Measurements from ENCODE around the gene TAF4B. TPM values are rescaled to one million over a fixed set of nuclear protein-coding genes. Genes with fewer than 3 reads are reported as not detected.

TAF4B gene
- total RNA-seq, 4 donors from 2014 or later: 6.7 to 28.2 (median 11.9) TPM

- TF ChIP-seq CTCF (IDR thresholded peaks at IDR 0.05): no peak
- no peak for TF ChIP-seq POLR2A (IDR thresholded peaks at IDR 0.05)
- Histone ChIP-seq H3K27me3 (no peaks in the 10 kb centered on the region), H3K27ac (peak overlapping the region in 1 of 2 donors; percentile 23), H3K4me3 (no peak overlapping the region), H3K36me3 (no peaks in the 10 kb centered on the region), H3K9me3 (no peaks in the 10 kb centered on the region), H3K4me1 (no peaks in the 10 kb centered on the region)
- no peak for DNase-seq
- intact Hi-C loops (cut with DNase I; ENCODE audit: low total_unique reads): no loop called here
These were observed 198.3 kb downstream of the TAF4B start for GRCh38 chr18:26424428-26425147.

GRCh38 chr18:26425148-26425531 lies 198.9 kb downstream of the TAF4B start:
- intact Hi-C loops (cut with DNase I; ENCODE audit: low total_unique reads): no loop called here
- Histone ChIP-seq H3K27ac (no peak overlapping the region), H3K27me3 (no peaks in the 10 kb centered on the region), H3K4me3 (no peak overlapping the region), H3K4me1 (no peaks in the 10 kb centered on the region), H3K36me3 (no peaks in the 10 kb centered on the region), H3K9me3 (no peaks in the 10 kb centered on the region)
- no peak for TF ChIP-seq CTCF (IDR thresholded peaks at IDR 0.05)
- TF ChIP-seq POLR2A (IDR thresholded peaks at IDR 0.05): no peak
- peak in 1 of 2 donors; percentile 62 for DNase-seq

- DNase-seq: peak in 1 of 2 donors; percentile 40
- no peaks in the 10 kb centered on the region for H3K36me3 ChIP-seq
- H3K27me3 ChIP-seq: no peaks in the 10 kb centered on the region
- no peaks in the 10 kb centered on the region for H3K9me3 ChIP-seq
- TF ChIP-seq CTCF (IDR thresholded peaks at IDR 0.05) (no peak), POLR2A (IDR thresholded peaks at IDR 0.05) (no peak)
- H3K4me3 ChIP-seq: no peak overlapping the region
- intact Hi-C loops (cut with DNase I; ENCODE audit: low total_unique reads): no loop called here
- H3K4me1 ChIP-seq: no peaks in the 10 kb centered on the region
- H3K27ac ChIP-seq: no peak overlapping the region
These were observed 203.4 kb downstream of the TAF4B start for GRCh38 chr18:26429535-26430226.

GRCh38 chr18:26432651-26433424 lies 206.6 kb downstream of the TAF4B start:
- Histone ChIP-seq H3K27ac (no peak overlapping the region), H3K4me1 (no peaks in the 10 kb centered on the region), H3K9me3 (no peaks in the 10 kb centered on the region), H3K36me3 (no peaks in the 10 kb centered on the region), H3K27me3 (no peaks in the 10 kb centered on the region), H3K4me3 (no peak overlapping the region)
- no peak for DNase-seq
- intact Hi-C loops (cut with DNase I; ENCODE audit: low total_unique reads): no loop called here
- TF ChIP-seq CTCF (IDR thresholded peaks at IDR 0.05): no peak
- no peak for TF ChIP-seq POLR2A (IDR thresholded peaks at IDR 0.05)

GRCh38 chr18:26434887-26435286 lies 208.6 kb downstream of the TAF4B start:
- Histone ChIP-seq H3K4me3 (no peak overlapping the region), H3K9me3 (no peaks in the 10 kb centered on the region), H3K36me3 (no peaks in the 10 kb centered on the region), H3K27ac (no peak overlapping the region), H3K4me1 (no peaks in the 10 kb centered on the region), H3K27me3 (no peaks in the 10 kb centered on the region)
- TF ChIP-seq CTCF (IDR thresholded peaks at IDR 0.05) (no peak), POLR2A (IDR thresholded peaks at IDR 0.05) (no peak)
- no peak for DNase-seq
- intact Hi-C loops (cut with DNase I; ENCODE audit: low total_unique reads): no loop called here
